ELF-1 (cell line): ENCODE measurements around the gene CHCHD6.

Experiments used
- DNase-seq: peaks from one replicate; pipeline ENCODE4 v3.0.0-alpha.2; 2016; ENCODE audit warnings: low read depth, low spot score

The CHCHD6 gene

DNA sequence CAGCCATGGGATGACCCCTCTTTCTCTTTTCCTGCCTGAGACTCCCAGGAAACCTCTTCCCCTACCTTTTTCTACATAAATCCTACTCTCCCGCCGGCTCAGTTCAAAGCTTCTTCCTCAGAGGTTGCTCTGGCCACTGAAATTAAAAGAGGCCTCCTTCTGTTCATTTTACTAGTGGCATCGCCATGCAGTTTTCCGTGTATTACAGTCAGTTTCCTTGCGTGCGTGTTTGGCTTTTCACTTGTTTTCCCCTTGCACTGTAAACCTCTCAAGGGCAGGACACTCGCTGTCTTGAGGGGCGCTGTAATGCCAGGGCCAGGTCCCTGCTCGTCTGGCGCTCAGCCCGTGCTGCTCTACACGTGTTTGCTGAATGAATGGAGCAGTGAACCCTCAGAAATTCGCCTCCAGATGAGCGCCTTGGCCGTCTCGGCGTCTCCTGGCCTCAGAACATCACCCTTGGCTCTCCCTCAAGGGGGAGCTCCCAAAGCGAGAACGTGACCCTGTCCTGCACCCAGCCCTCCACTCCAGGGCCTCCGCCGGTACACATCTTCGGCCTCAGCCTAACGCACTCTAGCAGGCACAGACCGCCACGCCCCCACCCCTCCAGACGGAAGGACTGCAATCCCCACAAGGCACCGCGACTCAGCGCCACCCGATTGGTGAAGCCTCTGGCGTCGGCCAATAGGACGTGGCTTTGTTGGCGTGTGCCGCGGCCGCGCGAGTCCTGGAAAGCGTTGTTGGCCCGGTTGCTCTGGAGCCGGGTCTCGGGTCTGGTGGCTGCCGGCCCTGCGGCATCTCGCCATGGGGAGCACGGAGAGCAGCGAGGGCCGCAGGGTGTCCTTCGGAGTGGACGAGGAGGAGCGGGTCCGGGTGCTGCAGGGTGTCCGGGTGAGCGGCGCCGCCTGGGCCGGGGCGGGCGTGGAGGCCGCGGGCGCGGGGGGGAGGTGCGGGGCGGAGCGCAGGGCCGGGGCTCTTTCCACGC is at the start of gene CHCHD6:
CHCHD6 (plus strand) TSS at position 729 of the 982 bp plus-strand sequence; CDS start at position 802, 73 bp downstream.
- peak; percentile 99 for DNase-seq

DNA sequence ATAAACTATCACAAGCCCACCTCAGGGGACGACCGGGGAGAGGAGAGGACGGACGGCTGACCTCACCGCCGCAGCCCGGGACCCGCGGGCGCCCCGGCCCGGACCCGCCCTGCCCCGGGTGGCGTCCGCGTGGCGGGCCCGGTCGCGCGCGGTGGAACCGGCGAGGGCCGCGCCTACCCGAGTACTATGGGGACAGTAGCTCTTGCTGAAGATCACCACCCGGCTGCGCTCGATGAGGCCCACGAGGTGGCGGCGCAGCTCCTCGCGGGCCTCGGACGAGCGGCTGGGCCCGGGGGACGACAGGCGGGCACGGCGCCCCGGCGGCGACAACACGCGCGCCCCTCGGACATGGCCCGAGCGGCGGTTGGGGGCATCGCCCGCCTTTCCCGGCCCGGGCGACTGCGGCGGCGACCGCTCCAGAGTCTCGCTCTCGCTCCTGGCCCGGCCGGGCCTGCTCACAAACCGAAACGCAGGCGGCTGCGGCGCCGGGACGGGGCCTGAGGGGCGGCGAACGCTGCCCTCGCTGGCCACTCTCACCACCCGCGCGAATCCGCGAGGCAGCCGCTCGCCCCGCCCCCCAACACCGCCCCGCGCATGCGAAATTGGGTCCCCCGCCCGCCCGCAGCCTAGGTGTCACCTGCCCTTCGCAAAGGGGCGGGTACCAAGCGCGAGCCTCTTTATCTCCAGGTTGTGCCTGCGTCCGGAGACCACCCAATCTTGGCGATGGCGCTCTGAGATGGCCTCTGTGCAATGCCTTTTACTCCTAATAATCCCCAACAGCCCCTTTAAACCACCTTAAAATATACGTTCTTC is 49.3 kb upstream of the CHCHD6 start, which contains the start of gene TXNRD3:
TXNRD3 (minus strand) TSS at position 554 of the 813 bp plus-strand sequence.
- peak; percentile 31 for DNase-seq

DNA sequence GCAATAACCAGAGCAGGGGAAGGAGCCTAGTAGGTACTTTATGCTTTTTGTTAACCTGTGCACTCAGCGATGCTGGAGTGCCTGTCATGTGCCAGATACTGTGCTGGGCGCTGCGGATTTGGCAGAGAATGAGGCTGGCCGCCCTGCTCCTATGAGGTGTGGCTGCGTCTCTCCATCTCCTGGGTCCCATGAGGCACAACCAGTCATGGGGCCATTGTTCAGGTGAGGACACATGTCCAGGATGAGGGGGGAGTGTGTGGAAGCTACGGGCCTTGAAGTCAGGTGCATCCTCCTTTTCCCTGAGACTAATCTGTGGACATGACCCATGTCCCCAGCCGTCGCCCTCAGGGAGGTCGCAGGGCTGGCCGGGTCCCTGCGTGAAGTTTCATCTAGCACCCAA is 48.2 kb upstream of the CHCHD6 start:
- DNase-seq, result no peak

DNA sequence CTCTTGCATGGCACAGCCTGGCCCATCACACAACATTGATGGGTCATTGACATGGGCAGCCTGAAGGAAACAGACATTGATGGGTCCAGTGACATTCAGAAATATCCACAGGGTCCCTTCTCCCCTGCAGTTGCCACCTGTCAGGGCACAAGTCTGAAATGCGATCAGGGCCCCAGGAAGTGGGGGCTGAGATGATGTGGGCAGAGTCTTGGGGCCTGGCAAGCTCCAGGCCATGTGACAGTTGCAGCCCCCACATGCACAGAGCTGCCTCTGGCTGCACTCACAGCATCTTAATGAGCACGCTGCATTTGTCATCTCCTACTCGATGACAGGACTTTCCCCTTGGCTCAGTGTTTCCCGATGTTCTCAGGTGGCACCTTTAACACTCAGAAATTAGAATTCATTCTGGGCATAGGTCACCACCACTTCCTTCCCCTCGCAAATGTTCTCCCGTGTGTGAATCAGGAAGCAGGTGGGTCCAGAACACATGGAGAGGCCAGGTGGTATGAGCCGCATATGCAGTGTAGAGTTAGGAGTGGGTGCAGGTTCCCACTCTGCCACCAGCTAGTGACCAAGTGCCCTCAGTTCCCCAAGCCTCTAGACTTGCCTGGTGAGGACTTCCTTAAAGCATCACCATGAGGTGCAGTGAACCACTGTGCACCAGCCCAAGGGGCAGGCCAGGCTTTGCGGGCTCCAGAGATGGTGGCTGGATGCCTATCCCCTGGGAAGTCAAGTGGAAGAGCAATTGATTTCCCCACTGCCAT is 47.5 kb upstream of the CHCHD6 start:
- DNase-seq, result no peak

DNA sequence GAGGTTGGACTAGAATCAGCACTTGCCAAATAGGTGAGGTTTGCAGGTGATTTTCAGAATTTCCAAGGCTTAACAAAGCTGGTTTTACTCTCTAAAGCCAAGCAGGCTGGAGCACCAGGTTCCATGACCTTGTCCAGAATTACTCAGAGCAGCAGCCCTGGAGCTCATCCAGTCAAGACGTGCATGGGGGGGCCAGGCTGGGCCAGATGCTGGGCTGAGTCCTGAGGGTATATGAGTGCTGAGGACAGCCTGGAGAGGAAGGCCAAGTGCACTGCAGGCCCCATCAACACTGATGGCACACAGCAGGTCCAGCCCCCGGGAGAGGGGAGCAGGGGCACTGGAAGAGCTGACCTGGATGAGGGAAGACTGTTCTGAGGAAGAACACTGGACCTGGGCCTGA is 46.1 kb upstream of the CHCHD6 start:
- DNase-seq, result no peak

DNA sequence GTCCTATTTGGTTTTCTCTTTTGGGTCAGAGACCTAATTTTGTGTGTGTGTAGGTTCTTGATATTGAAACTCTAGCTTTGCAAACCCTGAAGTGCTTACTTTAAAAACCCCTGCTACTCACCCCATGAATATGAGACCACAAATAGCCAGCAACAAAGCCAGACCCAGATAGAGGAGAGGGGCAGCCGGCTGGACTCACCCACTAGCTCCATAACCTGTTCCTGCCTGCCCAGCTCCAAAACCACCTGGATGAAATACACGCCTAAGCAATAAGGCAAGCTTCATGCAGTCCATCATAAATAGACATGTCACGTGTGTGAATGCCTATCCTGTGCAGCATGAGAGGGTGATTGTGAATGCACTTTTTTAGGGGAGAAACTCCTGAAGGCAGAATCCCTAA is 45.5 kb upstream of the CHCHD6 start:
- DNase-seq, result no peak

GRCh38 chr3:126659915-126660886 is 43.8 kb upstream of the CHCHD6 start:
- DNase-seq, result peak; percentile 44

DNA sequence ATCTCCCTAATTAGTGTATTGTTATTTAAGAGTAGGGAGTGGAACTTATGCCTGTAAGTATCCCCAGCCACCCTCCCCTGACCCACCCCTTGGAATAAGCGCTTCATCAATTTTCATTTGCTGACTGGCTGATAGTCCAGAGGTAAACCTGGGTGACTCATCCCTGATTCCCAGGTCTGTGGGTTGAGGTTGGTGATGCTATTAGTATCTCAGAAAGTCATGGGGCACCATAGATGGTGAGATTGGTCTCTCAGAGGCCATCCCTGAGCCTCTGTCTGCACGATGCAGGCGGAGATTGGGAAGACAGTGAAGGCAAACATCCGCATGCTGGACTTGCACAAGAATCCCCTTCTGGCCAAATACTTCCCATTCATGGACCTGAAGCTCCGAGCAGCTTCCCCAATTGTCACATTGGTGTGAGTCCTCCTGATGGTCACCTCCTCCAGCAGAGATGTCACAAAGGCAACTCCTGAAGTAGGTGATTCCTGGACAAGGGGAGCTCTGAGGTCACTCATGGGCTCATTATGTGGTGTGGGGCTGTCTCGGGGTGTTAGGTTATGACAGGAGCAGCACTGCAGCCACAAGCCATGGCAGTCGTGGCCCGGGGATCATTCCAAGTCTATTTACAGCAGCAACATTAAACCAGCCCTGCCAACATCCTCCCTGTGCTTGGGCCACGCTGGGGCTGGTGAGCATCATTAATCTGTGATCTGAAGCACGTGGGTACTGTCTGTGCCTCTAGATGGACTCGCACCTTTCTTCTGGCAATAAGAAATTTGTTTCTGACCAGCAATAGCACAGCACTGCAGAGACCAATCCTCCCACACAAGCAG is 42.3 kb upstream of the CHCHD6 start:
- no peak for DNase-seq

- DNase-seq, result no peak
Observed at GRCh38 chr3:126663257-126663656, 40.8 kb upstream of the CHCHD6 start.

- DNase-seq, result no peak
Observed at GRCh38 chr3:126663750-126664149, 40.3 kb upstream of the CHCHD6 start.

- DNase-seq, result peak; percentile 49
Observed at GRCh38 chr3:126664591-126665214, 39.3 kb upstream of the CHCHD6 start.

DNA sequence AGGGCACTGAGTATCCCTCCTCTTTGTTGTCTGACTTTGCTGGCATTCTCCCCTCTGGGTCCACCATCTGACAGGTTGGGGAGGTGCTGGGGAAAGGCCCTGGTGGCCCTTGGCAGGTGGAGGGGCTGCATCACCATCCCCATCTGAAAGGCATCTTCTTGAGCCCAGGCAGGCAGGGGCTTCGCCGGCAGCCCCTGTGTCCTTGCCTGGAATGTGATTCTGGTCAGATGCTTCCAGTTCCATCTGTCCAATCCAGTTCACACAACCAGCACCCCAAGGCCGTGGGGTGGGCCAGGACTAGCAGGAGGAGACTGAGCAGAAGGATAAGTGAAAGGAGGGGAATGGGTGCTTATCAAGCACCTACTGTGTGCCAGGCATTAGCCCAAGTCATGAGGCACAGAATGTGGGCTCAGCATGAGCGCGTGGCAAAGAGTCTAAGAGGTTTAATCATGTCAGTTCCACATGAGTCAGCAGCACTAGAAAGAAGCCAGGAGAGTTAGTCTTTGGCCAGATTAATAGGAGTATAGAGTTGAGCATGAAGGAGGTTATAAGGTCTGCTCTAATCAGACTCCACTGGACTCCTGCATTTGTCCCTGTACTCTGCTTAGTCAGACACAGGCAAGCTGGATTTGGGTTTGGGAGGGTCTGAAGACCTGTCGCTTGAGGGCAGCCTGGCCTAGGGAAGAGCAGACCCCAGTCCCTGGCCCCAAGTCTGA is 38.7 kb upstream of the CHCHD6 start:
- no peak for DNase-seq

GRCh38 chr3:126665959-126666657 is 37.9 kb upstream of the CHCHD6 start:
- DNase-seq, result no peak

DNA sequence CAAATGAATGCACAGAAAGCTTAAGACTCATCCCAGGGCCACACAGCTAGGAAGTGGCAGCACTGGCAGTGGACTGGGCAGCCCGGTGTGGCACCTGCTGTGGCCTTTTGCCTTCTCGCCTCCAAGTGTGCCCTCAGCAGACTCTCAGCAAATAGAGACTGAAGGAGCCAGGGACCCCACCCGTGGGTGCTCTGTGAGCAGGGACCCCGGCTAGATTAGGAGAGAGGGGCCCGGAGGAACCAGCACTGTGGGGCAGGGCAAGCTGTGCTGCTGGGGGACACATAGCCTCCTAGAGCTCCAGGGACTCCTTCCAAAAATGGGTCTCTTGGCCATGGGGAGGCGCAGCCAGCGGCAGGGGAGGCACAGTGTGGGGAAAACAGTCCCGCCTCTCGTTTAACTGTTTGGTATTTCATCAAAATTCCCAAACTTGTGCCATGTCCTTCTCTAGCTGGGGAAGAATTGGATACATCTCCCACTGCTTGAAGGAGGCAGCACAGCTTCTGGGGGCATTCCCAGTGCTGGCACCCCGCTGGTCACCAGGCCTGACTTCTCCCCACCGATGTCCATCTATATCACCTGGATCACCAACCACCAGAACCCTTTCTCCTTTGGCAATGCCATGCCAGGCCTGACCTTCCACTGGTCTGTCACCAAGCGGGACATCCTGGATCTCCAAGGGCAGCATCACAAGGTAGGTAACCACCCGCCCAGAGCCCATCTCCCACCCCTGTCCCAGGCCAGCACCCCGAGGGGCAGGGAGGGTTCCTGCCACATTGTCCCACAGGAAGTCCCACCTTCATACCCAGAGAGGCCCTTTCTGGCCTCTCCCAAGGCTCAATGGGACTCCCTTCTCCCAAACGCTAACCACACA is 37.1 kb upstream of the CHCHD6 start:
- DNase-seq, result no peak

GRCh38 chr3:126667631-126668449 is 36.2 kb upstream of the CHCHD6 start:
- DNase-seq, result no peak
